ENCODE results near the gene RASGEF1B. TPM values are rescaled to one million over a fixed set of nuclear protein-coding genes. Genes with fewer than 3 reads are reported as not detected.

The RASGEF1B gene
- total RNA-seq, 1 donor, result not detected

DNA sequence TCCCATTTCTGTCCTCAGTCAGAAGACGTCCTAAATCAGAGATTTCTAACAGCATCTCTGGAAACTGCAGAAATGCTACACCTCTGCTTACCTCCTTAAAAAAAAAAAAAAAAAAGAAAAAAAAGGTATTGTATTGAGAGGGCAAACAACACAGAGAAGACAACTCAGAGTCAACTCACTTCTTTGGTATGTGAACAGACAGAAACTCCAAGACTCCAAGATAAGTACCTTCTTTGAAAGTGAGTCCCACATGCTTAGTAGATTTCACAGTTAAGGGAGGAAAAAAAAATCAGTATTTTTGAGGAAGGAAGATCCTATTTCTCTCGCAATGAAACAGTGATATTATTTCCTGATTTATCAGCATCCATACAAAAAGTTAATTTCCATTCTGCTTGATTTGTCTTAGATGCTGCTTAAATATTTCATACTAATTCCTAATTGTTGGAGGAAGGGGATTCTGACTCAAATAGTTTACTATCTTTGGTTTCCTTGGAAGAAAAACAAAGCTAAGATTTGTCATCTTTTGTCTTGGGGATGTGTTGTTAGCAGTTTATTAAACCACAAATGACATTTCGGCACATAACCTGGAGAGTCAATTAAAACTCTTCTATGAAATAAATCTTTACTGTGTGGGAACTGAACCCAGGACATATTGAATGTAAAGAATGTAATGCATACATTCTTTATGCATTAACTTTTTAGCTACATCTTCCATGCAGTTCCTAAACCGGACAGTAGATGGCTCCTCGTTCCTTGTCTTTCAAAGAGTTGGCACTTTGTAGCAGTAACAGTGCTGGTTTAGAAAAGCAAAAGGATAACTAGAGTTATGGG is 4.7 kb downstream of the RASGEF1B start:
- TF ChIP-seq CTCF (IDR thresholded peaks at IDR 0.05; ENCODE audit: insufficient read depth, low read depth, low read length), result peak; percentile 95

GRCh38 chr4:81465406-81466340 is 6.0 kb downstream of the RASGEF1B start:
- TF ChIP-seq CTCF (IDR thresholded peaks at IDR 0.05; ENCODE audit: insufficient read depth, low read depth, low read length), result no peak
- H3K4me3 ChIP-seq (ENCODE audit: low read depth, low read length), result no peak overlapping the region
- no peak for DNase-seq (ENCODE audit: low read depth)

More for the DNA sequence above, 4.7 kb downstream of the RASGEF1B start:
- DNase-seq (ENCODE audit: low read depth), result peak; percentile 65
- H3K4me3 ChIP-seq (ENCODE audit: low read depth, low read length), result no peak overlapping the region

- no peak overlapping the region for H3K4me3 ChIP-seq (ENCODE audit: low read depth, low read length)
- no peak for DNase-seq (ENCODE audit: low read depth)
- no peak for TF ChIP-seq CTCF (IDR thresholded peaks at IDR 0.05; ENCODE audit: insufficient read depth, low read depth, low read length)
Observed at GRCh38 chr4:81460834-81461233, 10.9 kb downstream of the RASGEF1B start.

- DNase-seq (ENCODE audit: low read depth), result no peak
- no peak for TF ChIP-seq CTCF (IDR thresholded peaks at IDR 0.05; ENCODE audit: insufficient read depth, low read depth, low read length)
- H3K4me3 ChIP-seq (ENCODE audit: low read depth, low read length), result no peak overlapping the region
Observed at GRCh38 chr4:81460191-81460701, 11.5 kb downstream of the RASGEF1B start.

DNA sequence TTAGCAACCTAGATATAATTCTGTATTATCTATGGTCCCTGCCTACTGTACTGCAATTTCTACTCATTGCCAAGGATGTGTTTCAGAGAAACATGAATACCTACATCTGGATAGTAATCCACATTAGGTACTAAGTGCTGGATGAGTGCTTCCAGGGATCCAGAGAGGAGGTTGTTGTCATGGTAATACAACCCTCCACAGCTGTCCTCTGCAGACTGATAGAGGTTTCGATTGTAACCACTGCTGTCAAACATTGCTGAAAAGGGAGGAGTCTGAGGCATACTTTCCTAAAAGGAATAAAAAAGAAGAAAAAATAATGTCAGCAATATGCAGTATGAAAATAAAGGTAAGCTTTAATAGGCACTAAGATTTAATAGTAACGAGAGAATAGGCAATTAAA is 12.5 kb downstream of the RASGEF1B start:
- DNase-seq (ENCODE audit: low read depth), result no peak
- H3K4me3 ChIP-seq (ENCODE audit: low read depth, low read length), result no peak overlapping the region

More for the DNA sequence above, 12.5 kb downstream of the RASGEF1B start:
- no peak for TF ChIP-seq CTCF (IDR thresholded peaks at IDR 0.05; ENCODE audit: insufficient read depth, low read depth, low read length)
